H1 (cell line): ENCODE measurements around the gene DUS1L. TPM values are rescaled to one million over a fixed set of nuclear protein-coding genes. Genes with fewer than 3 reads are reported as not detected.

ENCODE experiments used
- CEBPB ChIP-seq: IDR thresholded peaks from 2 replicates; pipeline ENCODE4 v1.6.1; 2012; ENCODE audit warnings: low read depth, low read length
- GTF2F1 ChIP-seq: IDR thresholded peaks from 2 replicates; pipeline ENCODE4 v1.6.1; 2012; ENCODE audit warnings: low read depth, low read length, improper control_type of control experiment, borderline replicate concordance
- KDM1A ChIP-seq: fragments of 200-600, 300-600 bp; sonication (generic); IDR thresholded peaks from 2 replicates; pipeline ENCODE4 v1.7.1; 2016; ENCODE audit warnings: mild to moderate bottlenecking, low read length, borderline replicate concordance
- MAFK ChIP-seq: IDR thresholded peaks from 2 replicates; pipeline ENCODE4 v1.6.1; 2012; ENCODE audit warnings: low read depth, mild to moderate bottlenecking, improper control_type of control experiment, low read length
- POLR2A ChIP-seq, 2 experiments: IDR thresholded peaks; 1 replicate in 1 of 2; 2 replicates in 1 of 2; pipeline ENCODE4 v1.6.1; 2011; ENCODE audit warnings: low read depth in 2 of 2, low read length in 2 of 2, mild to moderate bottlenecking in 2 of 2; ENCODE audit errors: control extremely low read depth in 1 of 2
- SIN3A ChIP-seq, 2 experiments: IDR thresholded peaks in 1 of 2; conservative IDR thresholded peaks in 1 of 2; 2 replicates each; pipeline ENCODE4 v1.6.1; 2011 to 2012; ENCODE audit warnings: low read length in 2 of 2, improper control_type of control experiment in 1 of 2, low read depth in 1 of 2, mild to moderate bottlenecking in 1 of 2
- SP1 ChIP-seq: IDR thresholded peaks from 2 replicates; pipeline ENCODE4 v1.6.1; 2011; ENCODE audit warnings: low read depth, low read length
- SRF ChIP-seq: IDR thresholded peaks from 2 replicates; pipeline ENCODE4 v1.6.1; 2011; ENCODE audit warnings: mild to moderate bottlenecking, low read depth, low read length, moderate library complexity
- TBP ChIP-seq: IDR thresholded peaks from 2 replicates; pipeline ENCODE4 v1.6.1; 2011; ENCODE audit warnings: low read depth, low read length, improper control_type of control experiment
- polyA plus RNA-seq, 7 experiments: library from polyadenylated mRNA; depleted of rRNA in 3 of 7; stranded (reverse) in 5 of 7; unstranded in 2 of 7; fragments of >200 nt in 5 of 7; fragments of 200-250 nt in 2 of 7; gene quantifications; 1 replicate in 5 of 7; 2 replicates in 1 of 7; 4 replicates in 1 of 7; pipeline versions ENCODE4 v1.2.1 to v1.2.3, GENCODE V29; 2011 to 2013; ENCODE audit warnings: missing spikeins in 2 of 7, mixed read lengths in 2 of 7
- total RNA-seq: library from RNA; stranded (reverse); fragmentation: NEBNext Ultra II Directional; extraction: Animal tissue kit (Norgen Biotek cat#: 25700); gene quantifications from 2 replicates; pipeline ENCODE4 v1.2.1, GENCODE V29; 2021

Gene DUS1L
- total and polyA plus RNA-seq, 2 of the 8 experiments (the other 6 are each of a cell fraction or from before 2014, with no cell fraction given) = 34.5 to 69.1 TPM

GRCh38 chr17:82050761-82051641, 14.6 kb downstream of the DUS1L start (continued):
- TF ChIP-seq KDM1A (no peak), POLR2A (IDR thresholded peaks at IDR 0.05; ENCODE audit: control extremely low read depth in 1 of 2, low read depth in 2 of 2, low read length in 2 of 2) (no peak), MAFK (no peak), TBP (no peak), SP1 (no peak), GTF2F1 (no peak), SIN3A (conservative IDR thresholded peaks at IDR 0.05 in 1 of 2, IDR thresholded peaks at IDR 0.05 in 1 of 2; ENCODE audit: low read depth in 1 of 2, low read length in 2 of 2) (no peak; a peak in 2 of 4 replicates), SRF (no peak), CEBPB (no peak)
